Activated T-helper 1 cell treated with anti-CD3 and anti-CD28 coated beads, Interleukin-12 subunit alpha, Interleukin-12 subunit beta, Interleukin-2, Interleukin-4 antibody, amounts not matched to agents 30 ng/mL and 10 ng/mL and 1 ng/mL, durations not matched to agents 14 hours and 24 hours and 36 hours (primary cell): Measurements from ENCODE around the gene B4GALT7. TPM values are rescaled to one million over a fixed set of nuclear protein-coding genes. Genes with fewer than 3 reads are reported as not detected.

Experiments
- DNase-seq: peaks from one replicate; pipeline ENCODE4 v3.0.0; 2021; ENCODE audit warnings: low spot score
- H3K27ac Mint-ChIP-seq: one replicate; pipeline ENCODE4 v1.8.0; 2021; ENCODE audit warnings: mild to moderate bottlenecking, mixed read lengths
- H3K27me3 Mint-ChIP-seq: one replicate; pipeline ENCODE4 v1.8.0; 2022; ENCODE audit warnings: mild to moderate bottlenecking, moderate library complexity, mixed read lengths; ENCODE audit not compliant: insufficient read depth
- H3K36me3 Mint-ChIP-seq: one replicate; pipeline ENCODE4 v1.8.0; 2021; ENCODE audit warnings: low read depth, mixed read lengths
- H3K4me1 Mint-ChIP-seq: one replicate; pipeline ENCODE4 v1.8.0; 2021; ENCODE audit warnings: low read depth, mixed read lengths
- H3K4me3 Mint-ChIP-seq: one replicate; pipeline ENCODE4 v1.8.0; 2021; ENCODE audit warnings: mild to moderate bottlenecking, moderate library complexity, mixed read lengths
- H3K9me3 Mint-ChIP-seq: one replicate; pipeline ENCODE4 v1.8.0; 2021; ENCODE audit warnings: mixed read lengths
- intact Hi-C: fragments of 100-400 bp; cut with micrococcal nuclease; formaldehyde crosslinking; loops from one replicate; pipeline ENCODE4 v1.15.1; 2024
- total RNA-seq: library from RNA; stranded (reverse); gene quantifications from 2 replicates; pipeline ENCODE4 v1.2.3, GENCODE V29; 2022

B4GALT7 gene
- total RNA-seq, 1 donor from 2014 or later: 28.4 TPM

DNA sequence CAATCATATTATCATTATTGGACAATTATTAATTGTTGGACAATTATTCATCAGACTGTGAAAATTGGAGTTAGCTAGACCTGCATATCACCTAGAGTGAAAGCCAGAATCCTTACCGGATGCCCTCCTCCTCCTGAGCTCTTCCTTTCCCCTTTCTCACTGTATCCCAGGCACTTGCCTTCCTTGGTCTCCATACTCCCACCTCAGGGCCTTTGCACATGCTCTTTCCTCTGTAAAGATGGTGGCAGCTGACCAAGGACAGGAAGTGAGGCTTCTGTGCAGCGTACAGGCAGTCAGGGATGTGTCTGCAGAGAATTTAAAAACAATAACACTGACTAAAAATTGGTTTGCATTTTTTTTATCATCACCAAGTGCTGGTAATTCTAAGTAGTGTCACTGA, 30.0 kb upstream of the B4GALT7 start:
- Mint-ChIP-seq H3K27ac (no peak overlapping the region), H3K36me3 (no peaks in the 10 kb centered on the region), H3K27me3 (peaks cover 4% of the 10 kb centered on the region), H3K4me1 (peaks cover 4% of the 10 kb centered on the region), H3K9me3 (no peaks in the 10 kb centered on the region), H3K4me3 (no peak overlapping the region)
- DNase-seq: no peak
- intact Hi-C loops: no loop called here

DNA sequence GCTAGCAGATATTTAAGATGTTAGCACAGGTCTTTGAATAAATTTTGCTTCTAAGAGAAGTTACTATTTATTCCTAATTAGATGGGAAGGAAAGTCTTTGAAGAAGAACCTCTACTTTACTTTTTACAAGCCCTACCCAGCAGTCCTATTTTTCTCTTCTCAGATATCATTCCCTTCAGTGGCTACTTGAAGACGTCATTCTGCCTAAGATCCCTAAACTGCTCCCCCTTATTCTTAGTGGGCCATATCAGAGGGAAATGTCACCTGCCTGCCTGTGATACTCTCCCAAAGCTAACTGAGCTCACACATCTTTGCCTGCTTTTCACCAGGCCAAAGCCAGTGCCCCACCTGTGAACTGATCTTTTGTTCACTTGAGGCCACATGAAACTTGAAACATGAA, 24.4 kb upstream of the B4GALT7 start:
- no peaks in the 10 kb centered on the region for H3K4me1 Mint-ChIP-seq
- DNase-seq: no peak
- no peaks in the 10 kb centered on the region for H3K9me3 Mint-ChIP-seq
- intact Hi-C loops: no loop called here
- H3K36me3 Mint-ChIP-seq: no peaks in the 10 kb centered on the region
- peaks cover 2% of the 10 kb centered on the region for H3K27me3 Mint-ChIP-seq
- no peak overlapping the region for H3K4me3 Mint-ChIP-seq
- no peak overlapping the region for H3K27ac Mint-ChIP-seq

DNA sequence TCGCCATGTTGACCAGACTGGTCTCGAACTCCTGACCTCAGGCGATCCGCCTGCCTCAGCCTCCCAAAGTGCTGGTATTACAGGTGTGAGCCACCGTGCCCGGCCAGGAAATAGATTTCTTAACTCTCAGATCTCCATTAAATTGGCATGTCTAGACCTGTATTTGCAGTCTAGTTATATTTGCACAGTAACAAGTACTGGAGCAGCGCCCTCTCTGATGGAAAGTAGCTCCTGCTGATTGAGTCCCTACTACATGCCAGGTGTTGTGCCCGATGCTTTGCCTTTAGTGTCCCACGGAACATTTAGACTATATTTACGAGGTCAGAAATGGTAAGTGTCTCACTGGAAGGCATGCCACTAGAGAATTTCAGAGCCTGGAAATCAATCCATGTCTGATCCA, 23.8 kb upstream of the B4GALT7 start:
- peaks cover 2% of the 10 kb centered on the region for H3K27me3 Mint-ChIP-seq
- H3K36me3 Mint-ChIP-seq: no peaks in the 10 kb centered on the region
- intact Hi-C loops: no loop called here
- H3K9me3 Mint-ChIP-seq: no peaks in the 10 kb centered on the region
- H3K4me1 Mint-ChIP-seq: no peaks in the 10 kb centered on the region
- DNase-seq: no peak
- H3K27ac Mint-ChIP-seq: no peak overlapping the region
- no peak overlapping the region for H3K4me3 Mint-ChIP-seq

DNA sequence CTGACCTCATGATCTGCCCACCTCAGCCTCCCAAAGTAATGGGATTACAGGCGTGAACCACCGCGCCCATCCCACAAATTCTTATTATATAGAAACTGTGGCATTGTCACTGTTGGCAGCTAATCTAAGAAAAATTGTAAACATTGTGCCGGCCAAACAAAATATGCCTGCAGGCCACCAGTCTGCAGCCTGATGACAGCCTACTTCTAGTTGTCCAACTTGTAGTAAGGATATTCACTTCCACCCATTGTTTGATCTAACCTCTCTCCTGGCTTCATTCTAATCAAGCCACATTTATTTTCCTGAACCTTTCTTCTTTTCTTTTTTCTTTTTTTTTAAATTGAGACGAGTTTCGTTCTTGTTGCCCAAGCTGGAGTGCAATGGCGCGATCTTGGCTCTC, 21.6 kb upstream of the B4GALT7 start:
- H3K9me3 Mint-ChIP-seq: no peaks in the 10 kb centered on the region
- no peaks in the 10 kb centered on the region for H3K4me1 Mint-ChIP-seq
- intact Hi-C loops: no loop called here
- peaks cover 2% of the 10 kb centered on the region for H3K27me3 Mint-ChIP-seq
- no peak overlapping the region for H3K4me3 Mint-ChIP-seq
- no peak overlapping the region for H3K27ac Mint-ChIP-seq
- H3K36me3 Mint-ChIP-seq: no peaks in the 10 kb centered on the region
- no peak for DNase-seq

DNA sequence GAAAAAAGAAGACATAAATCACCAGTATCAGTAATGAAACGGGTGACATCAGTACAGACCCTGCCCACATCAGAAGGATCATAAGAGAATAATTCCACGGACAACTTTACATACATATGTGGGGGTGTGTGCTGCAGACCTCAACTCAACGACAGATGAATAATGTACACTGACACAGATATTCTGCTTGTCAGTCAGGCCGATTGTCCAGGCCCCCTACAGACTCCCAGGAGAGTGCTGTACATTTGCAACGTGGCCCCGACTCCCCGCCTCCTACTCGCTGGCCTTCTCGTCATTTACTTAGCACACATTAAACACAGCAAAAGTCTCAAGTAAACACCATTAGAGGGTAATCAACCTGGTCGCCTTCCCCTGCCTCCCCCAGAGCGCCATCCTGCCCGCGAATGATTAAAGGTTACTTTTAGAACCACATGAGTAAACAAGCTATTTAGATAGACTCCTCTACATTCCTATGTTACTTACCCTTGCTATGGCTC, 11.5 kb upstream of the B4GALT7 start:
- Mint-ChIP-seq H3K36me3 (peaks cover 6% of the 10 kb centered on the region), H3K4me1 (peaks cover 20% of the 10 kb centered on the region), H3K27me3 (peaks cover 24% of the 10 kb centered on the region), H3K27ac (no peak overlapping the region), H3K9me3 (no peaks in the 10 kb centered on the region), H3K4me3 (no peak overlapping the region)
- no peak for DNase-seq
- intact Hi-C loops: no loop called here

DNA sequence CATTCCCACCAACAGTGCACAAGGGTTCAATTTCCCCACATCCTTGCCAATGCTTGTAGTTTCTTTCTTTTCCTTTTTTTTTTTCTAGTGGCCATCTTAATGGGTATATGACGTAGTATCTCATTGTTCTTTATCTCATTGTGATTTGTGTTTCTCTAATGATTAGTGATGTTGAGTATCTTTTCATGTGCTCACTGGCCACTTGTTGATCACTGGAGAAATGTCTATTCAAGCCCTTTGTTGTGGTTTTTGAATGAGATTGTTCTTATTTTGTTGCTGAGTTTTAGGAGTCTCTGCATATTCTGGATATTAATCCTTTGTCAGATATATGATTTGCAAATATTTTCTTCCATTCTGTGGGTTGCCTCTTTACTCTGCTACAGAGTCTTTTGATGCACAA, 9.5 kb upstream of the B4GALT7 start:
- Mint-ChIP-seq H3K36me3 (peaks cover 12% of the 10 kb centered on the region), H3K27me3 (peaks cover 20% of the 10 kb centered on the region), H3K4me1 (peaks cover 29% of the 10 kb centered on the region), H3K9me3 (no peaks in the 10 kb centered on the region), H3K27ac (no peak overlapping the region), H3K4me3 (no peak overlapping the region)
- intact Hi-C loops: loop anchor here (5.0 to 10.0 kb wide), 7 partner anchors 133 to 1434 kb away; partner anchors contain the start of genes GRK6, NHP2, NSD1 and RNF44
- DNase-seq: no peak

DNA sequence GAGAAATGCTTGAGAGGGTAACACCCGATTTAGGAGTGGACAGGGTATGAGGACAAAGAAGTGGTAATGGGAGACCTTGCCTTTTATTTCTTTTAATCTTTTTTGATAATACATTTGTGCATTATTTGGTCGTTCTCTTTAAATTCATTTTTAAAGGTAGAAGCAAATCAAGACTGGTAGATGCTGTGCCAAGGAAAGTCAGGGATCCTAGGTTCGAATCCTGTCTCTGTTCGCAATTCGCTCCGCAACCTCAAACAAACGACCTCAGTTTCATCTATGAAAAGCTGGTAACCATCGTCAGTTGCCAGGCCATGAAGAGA, 8.3 kb upstream of the B4GALT7 start:
- H3K9me3 Mint-ChIP-seq: no peaks in the 10 kb centered on the region
- peaks cover 29% of the 10 kb centered on the region for H3K4me1 Mint-ChIP-seq
- DNase-seq: no peak
- intact Hi-C loops: loop anchor here (1.0 to 10.0 kb wide), 12 partner anchors 9 to 1433 kb away; partner anchors contain the start of genes B4GALT7, DDX41, FAM193B and GRK6
- peak overlapping the region; percentile 99 for H3K4me3 Mint-ChIP-seq
- H3K36me3 Mint-ChIP-seq: peaks cover 23% of the 10 kb centered on the region
- H3K27me3 Mint-ChIP-seq: peaks cover 20% of the 10 kb centered on the region
- H3K27ac Mint-ChIP-seq: peak overlapping the region; percentile 100

DNA sequence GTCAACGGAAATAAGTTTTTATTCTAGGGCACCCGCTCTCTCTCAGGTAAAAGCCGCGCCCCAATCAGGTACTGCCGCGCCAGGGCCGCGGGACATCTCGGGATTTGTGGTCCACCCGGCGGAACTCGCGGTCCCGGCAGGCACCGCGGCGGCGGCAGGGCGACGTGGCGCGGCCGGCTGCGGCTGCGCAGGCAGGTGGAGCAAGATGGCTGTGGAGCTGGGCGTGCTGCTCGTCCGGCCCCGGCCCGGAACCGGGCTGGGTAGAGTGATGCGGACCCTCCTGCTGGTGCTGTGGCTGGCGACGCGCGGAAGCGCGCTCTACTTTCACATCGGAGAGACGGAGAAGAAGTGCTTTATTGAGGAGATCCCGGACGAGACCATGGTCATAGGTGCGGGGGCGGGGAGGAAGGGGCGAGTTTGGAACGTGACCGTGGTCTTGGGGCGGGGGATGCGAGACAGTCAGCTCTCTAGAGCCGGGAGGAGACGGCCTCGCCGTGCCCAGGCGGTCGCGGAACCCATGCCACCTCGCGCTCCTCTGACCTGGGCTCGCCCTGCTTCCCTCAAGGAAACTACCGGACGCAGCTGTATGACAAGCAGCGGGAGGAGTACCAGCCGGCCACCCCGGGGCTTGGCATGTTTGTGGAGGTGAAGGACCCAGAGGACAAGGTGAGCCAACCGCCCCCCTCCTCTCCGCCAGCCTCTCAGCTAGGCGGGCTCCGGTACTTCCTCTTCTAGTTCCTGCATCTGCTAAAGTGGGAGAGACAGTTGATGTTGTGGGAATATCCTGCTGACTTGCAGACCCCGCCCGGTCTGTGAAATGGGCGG, 7.7 kb upstream of the B4GALT7 start, which contains the start of gene TMED9:
Gene TMED9, plus strand, starts transcription at position 194 of the 825 bp plus-strand sequence. Its CDS starts 12 bp downstream, at position 206.
- Mint-ChIP-seq H3K4me1 (peaks cover 29% of the 10 kb centered on the region), H3K4me3 (peak within 1 kb of the TSS; percentile 99), H3K36me3 (peaks cover 26% of the 10 kb centered on the region), H3K27ac (peak within 1 kb of the TSS; percentile 100), H3K27me3 (peaks cover 20% of the 10 kb centered on the region), H3K9me3 (no peaks in the 10 kb centered on the region)
- intact Hi-C loops: loop anchor here (1.0 to 10.0 kb wide), 12 partner anchors 8 to 1433 kb away; partner anchors contain the start of genes B4GALT7, DDX41, FAM193B and GRK6
- peak; percentile 90 for DNase-seq

DNA sequence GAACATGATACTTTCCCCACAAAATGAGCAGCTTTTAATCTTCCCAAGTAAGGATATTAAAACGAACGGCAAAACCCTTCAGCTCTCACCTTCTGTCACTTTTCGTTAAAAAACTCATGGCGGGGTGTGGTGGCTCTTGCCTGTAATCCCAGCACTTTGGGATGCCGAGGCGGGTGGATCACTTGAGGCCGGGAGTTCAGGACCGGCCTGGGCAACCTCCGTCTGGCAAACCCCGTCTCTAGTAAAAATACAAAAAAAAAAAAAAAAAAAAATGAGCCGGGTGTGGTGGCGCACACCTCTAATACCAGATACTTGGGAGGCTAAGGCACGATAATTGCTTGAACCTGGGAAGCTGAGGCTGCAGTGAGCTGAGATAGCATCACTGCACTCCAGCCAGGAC, 7.0 kb upstream of the B4GALT7 start:
- Mint-ChIP-seq H3K9me3 (no peaks in the 10 kb centered on the region), H3K4me3 (peak overlapping the region; percentile 99), H3K36me3 (peaks cover 28% of the 10 kb centered on the region), H3K27ac (peak overlapping the region; percentile 100), H3K27me3 (peaks cover 20% of the 10 kb centered on the region), H3K4me1 (peaks cover 29% of the 10 kb centered on the region)
- DNase-seq: no peak
- intact Hi-C loops: loop anchor here (1.0 to 10.0 kb wide), 12 partner anchors 7 to 1432 kb away; partner anchors contain the start of genes B4GALT7, DDX41, FAM193B and GRK6

DNA sequence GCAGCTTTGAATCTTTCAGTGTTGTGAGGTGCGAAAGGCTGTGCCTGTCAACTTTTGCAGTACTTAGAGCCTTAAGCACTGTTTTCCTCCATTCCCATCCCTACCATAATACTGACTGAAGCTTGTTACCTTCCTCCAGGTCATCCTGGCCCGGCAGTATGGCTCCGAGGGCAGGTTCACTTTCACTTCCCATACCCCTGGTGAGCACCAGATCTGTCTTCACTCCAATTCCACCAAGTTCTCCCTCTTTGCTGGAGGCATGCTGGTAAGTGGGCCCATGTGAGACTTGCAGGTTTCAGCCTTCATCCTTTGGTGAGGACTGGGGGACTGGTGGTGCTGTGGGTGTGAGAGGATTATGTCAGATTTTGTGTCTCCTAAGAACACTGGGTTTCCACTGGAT, 6.4 kb upstream of the B4GALT7 start:
- no peak for DNase-seq
- Mint-ChIP-seq H3K27me3 (peaks cover 16% of the 10 kb centered on the region), H3K4me1 (peaks cover 32% of the 10 kb centered on the region), H3K36me3 (peaks cover 28% of the 10 kb centered on the region), H3K9me3 (no peaks in the 10 kb centered on the region), H3K27ac (peak overlapping the region; percentile 66), H3K4me3 (peak overlapping the region; percentile 99)
- intact Hi-C loops: loop anchor here (2.0 to 10.0 kb wide), 9 partner anchors 77 to 1431 kb away; partner anchors contain the start of genes DDX41, GRK6, NHP2 and NSD1

DNA sequence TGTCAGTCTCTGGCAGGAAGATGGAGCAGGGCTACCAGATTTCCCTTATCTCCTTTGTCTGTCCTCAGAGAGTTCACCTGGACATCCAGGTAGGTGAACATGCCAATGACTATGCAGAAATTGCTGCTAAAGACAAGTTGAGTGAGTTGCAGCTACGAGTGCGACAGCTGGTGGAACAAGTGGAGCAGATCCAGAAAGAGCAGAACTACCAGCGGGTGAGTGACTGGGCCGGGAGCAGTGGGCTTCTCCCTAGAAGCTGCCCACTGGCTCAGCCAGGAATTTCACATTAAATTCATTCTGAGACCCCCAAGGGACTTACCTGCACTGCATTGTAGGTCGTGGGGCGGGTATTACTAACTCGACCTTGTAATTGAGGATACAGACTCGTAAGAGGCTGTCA, 5.9 kb upstream of the B4GALT7 start:
- peaks cover 28% of the 10 kb centered on the region for H3K36me3 Mint-ChIP-seq
- H3K27ac Mint-ChIP-seq: no peak overlapping the region

DNA sequence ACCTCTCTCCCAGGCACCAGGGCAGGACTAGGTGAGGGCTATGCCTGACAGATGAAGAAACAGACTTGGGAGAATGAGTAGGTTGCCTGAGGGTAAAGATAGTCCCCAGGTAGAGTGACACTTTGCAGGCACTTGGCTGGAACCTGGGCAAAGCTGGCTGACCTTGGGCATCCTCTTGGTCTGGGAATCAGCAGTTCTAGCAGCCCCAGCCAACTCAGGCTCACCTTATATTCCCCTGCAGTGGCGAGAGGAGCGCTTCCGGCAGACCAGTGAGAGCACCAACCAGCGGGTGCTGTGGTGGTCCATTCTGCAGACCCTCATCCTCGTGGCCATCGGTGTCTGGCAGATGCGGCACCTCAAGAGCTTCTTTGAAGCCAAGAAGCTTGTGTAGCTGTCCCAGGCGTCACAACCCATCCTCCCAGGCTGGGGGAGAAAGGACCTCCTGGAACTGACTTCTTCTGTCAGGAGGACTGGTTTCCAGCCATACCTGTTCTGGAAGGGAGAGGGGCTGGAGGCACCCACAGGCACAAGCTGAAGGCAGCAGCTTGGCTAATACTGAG, 4.8 kb upstream of the B4GALT7 start:
- no peak overlapping the region for H3K4me3 Mint-ChIP-seq
- intact Hi-C loops: loop anchor here (10.0 kb wide), 3 partner anchors 590 to 1430 kb away; partner anchors contain the start of genes RNF44, UIMC1 and ZNF879

More for the DNA sequence above, 5.9 kb upstream of the B4GALT7 start:
- peak overlapping the region; percentile 19 for H3K4me3 Mint-ChIP-seq
- peaks cover 38% of the 10 kb centered on the region for H3K4me1 Mint-ChIP-seq
- H3K9me3 Mint-ChIP-seq: no peaks in the 10 kb centered on the region
- H3K27me3 Mint-ChIP-seq: peaks cover 12% of the 10 kb centered on the region
- intact Hi-C loops: loop anchor here (5.0 to 10.0 kb wide), 7 partner anchors 137 to 1431 kb away; partner anchors contain the start of genes GRK6, NHP2, NSD1 and RNF44
- no peak for DNase-seq

More for the DNA sequence above, 4.8 kb upstream of the B4GALT7 start:
- H3K4me1 Mint-ChIP-seq: peaks cover 40% of the 10 kb centered on the region
- H3K36me3 Mint-ChIP-seq: peaks cover 28% of the 10 kb centered on the region
- no peak overlapping the region for H3K27ac Mint-ChIP-seq
- H3K27me3 Mint-ChIP-seq: peaks cover 9% of the 10 kb centered on the region
- DNase-seq: no peak
- H3K9me3 Mint-ChIP-seq: no peaks in the 10 kb centered on the region
